OCI-M2 (cell line): ENCODE results near the gene ENTPD1.
"Not testable (repeated sequence)": the region's sequence is repeated elsewhere in the genome, so short reads cannot be mapped to it uniquely, and the experiment has no call there.

Source experiments
- DNase-seq: peaks from one replicate; lab custom pipeline; 2025; ENCODE audit not compliant: unreplicated experiment; lab: John Stamatoyannopoulos, UW

Gene ENTPD1, protein sequence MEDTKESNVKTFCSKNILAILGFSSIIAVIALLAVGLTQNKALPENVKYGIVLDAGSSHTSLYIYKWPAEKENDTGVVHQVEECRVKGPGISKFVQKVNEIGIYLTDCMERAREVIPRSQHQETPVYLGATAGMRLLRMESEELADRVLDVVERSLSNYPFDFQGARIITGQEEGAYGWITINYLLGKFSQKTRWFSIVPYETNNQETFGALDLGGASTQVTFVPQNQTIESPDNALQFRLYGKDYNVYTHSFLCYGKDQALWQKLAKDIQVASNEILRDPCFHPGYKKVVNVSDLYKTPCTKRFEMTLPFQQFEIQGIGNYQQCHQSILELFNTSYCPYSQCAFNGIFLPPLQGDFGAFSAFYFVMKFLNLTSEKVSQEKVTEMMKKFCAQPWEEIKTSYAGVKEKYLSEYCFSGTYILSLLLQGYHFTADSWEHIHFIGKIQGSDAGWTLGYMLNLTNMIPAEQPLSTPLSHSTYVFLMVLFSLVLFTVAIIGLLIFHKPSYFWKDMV

DNA sequence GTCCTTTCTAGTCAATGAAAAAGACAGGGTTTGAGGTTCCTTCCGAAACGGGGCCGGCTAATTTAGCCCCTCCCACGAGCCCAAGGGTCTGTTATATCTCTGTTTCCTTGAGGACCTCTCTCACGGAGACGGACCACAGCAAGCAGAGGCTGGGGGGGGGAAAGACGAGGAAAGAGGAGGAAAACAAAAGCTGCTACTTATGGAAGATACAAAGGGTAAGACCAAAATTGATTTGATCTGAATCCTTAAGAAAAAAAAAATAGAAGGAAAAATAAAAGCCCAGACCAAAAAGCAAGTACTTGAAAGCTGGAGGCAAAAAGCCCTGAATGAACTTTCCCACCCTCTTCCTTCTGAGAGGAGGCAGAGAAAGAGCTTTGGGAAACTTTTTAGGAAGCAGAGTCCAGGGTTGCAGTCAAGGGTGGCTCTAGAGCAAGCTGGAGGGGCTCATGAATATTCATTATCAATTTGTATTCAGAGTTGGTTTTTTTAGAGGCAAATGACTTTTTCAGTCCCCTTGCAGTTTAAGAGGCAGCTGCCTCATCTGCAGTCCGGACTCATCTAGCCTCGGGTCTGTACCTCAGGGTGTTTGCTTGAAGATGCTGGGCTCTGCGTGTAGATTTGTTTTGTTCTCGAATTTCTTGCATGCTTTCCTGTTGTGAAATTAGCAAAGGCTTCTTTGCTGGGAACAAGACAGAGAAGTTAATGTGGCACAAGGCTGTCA, at the start of gene ENTPD1:
TSS of gene ENTPD1 (plus strand) at position 123 of the 721 bp plus-strand sequence. CDS start at position 200, 77 bp downstream.
- DNase-seq: no peak

DNA sequence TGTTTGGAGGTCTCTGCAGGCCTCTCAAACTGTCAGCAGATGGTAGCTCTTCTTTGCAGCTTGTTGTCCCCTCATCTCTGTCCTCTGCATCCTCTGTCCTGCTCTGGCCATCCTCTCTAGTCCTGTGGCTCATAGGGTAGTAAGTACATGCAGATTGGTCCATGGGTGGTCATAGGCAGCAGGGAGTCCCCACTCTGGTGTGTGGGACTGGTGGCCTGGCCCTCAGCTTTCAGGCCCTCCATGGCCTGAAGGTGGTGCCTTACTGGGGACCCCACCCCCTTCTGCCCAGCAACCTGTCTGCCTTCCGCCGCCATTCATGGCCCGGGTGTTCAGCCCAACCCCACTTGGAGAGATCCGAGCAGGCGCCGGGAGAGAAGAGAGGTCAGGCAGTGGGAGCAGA, 49.4 kb upstream of the ENTPD1 start:
- no peak for DNase-seq

GRCh38 chr10:95706990-95707389, 49.0 kb upstream of the ENTPD1 start:
- no peak for DNase-seq

GRCh38 chr10:95711492-95711891, 44.5 kb upstream of the ENTPD1 start:
- DNase-seq: no peak

- DNase-seq: no peak
These were observed 39.5 kb upstream of the ENTPD1 start for GRCh38 chr10:95716466-95716865.

- DNase-seq: no peak
These were observed 39.1 kb upstream of the ENTPD1 start for GRCh38 chr10:95716866-95717265.

DNA sequence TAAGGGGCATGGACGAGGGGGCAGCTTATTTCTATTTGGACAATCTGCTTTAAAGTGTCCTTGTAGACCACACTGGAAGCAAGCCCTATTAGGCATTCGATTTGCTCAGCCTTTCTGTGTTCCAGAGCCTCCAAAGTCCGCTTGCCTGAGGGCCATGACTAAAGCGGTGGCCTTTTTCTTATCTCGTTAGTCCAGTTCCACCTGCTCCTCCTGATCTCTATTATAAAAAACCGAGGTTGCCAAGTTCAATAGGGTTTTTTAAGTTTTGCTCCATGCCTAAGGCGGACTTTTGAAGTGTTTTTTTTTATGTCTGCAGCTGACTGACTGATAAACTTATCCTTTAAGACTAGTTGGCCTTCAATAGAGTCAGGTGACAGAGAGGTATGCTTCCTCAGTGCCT, 35.2 kb upstream of the ENTPD1 start:
- not testable (repeated sequence) for DNase-seq

GRCh38 chr10:95722496-95722895, 33.5 kb upstream of the ENTPD1 start:
- DNase-seq: not testable (repeated sequence)

DNA sequence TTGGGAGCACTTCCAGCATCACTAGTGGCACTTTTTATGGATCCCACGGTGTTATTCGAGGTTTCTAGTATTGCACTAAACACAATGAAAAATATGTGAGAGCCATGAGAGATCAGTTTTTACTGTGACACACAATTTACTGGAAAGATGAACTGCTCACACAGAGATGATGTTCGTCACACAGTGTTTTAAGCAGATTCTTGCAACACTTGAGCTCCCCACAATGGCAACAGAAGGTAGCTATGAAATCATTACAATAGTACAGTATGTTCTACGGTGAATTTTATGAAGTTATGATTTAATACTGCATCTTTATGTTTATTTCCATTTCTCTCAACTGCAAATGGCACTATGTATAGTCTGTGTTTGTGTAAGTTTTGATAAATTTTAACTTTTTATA, 27.4 kb upstream of the ENTPD1 start:
- no peak for DNase-seq

GRCh38 chr10:95729323-95730055, 26.5 kb upstream of the ENTPD1 start:
- DNase-seq: no peak

GRCh38 chr10:95730233-95730632, 25.7 kb upstream of the ENTPD1 start:
- DNase-seq: no peak

- not testable (repeated sequence) for DNase-seq
These were observed 23.1 kb upstream of the ENTPD1 start for GRCh38 chr10:95732907-95733306.

- no peak for DNase-seq
These were observed 16.9 kb upstream of the ENTPD1 start for GRCh38 chr10:95739056-95739455.

GRCh38 chr10:95741807-95742467, 14.0 kb upstream of the ENTPD1 start:
- DNase-seq: peak; percentile 82

DNA sequence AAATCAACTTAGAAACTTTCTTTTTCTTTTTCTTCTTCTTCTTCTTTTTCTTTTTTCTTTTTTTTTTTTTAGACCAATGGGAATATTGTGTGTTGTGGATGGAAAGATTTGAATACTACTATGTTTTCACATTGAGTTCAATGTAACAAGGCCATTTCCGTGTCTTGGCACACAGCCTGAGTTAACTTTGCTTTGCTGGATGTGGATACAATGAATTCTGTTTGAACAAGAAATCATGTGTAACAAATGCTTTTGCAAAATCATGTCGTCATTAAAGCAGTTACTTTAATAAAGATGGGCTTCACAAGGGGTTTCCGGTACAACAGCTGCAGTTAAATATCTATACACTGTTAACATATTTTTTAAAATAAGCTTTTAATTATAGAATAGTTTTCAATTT, 13.5 kb upstream of the ENTPD1 start:
- DNase-seq: no peak

- no peak for DNase-seq
These were observed 12.9 kb upstream of the ENTPD1 start for GRCh38 chr10:95742962-95743535.

DNA sequence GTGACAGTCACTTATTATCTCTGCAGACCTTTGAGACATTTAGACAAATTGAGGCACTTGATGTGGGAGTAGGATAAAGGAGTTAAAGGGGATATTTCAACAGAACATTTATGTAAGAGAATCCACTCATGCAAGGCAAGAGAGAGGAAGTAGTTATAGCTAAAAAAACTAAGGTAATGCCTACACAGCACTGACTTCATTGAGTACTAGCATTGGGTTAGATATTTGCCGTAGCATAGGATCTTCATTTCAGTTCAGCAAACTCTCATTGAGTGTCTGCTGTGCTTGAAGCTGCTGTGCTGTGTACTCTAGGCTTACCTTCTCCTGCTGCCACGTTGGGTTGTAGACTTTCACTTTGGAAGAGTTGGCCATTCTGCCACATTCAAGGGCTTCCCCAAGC, 10.5 kb upstream of the ENTPD1 start:
- no peak for DNase-seq

GRCh38 chr10:95748349-95748748, 7.6 kb upstream of the ENTPD1 start:
- DNase-seq: no peak

- DNase-seq: no peak
These were observed 405 bp upstream of the ENTPD1 start for GRCh38 chr10:95755511-95756004.
